ENCODE data around the gene ATP6V1B1. TPM values are rescaled to one million over a fixed set of nuclear protein-coding genes. Genes with fewer than 3 reads are reported as not detected.

Gene ATP6V1B1
- total RNA-seq, 4 donors from 2014 or later: 1.2 to 2.5 TPM; not detected in 2

DNA sequence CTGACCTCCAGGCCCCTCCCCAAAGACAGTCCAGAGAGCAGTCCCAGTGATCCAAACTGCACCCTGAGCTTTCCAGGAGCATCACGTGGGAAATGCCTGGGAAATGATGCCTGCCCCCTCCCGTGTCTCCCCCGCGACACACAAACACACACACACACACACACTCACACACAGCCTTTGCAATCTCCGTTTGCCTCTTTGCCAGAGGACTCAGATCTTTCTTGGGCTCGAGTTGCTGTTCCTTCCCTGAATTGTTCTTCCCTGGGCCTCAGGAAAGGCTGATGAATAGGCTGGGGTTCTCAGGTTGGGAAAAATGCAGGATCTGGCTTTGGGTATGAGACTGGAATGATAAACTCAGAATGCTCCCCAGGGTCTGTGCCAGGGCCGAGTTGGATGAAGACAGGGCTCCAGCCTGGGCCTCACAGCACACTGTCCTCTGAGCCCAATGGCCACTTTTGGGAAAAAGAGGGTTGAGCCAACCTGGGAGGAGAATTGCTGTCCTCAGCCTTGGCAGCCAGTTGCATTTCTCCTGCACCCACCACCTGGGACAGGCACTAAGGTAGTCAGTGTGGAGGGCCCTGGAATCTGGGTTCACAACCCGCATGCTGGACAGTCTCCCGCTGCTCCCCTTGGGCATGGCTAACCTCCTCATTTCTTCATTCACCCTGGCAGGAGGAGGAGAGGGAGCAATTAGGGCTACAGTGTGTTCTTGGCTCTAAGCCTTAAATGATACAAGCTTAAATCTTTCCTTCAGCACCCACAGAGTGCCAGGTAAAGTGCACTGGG, 43.9 kb upstream of the ATP6V1B1 start:
- Histone ChIP-seq H3K9me3 (no peaks in the 10 kb centered on the region), H3K4me1 (peaks cover 0 to 31% (median 5%) of the 10 kb centered on the region in 4 donors), H3K4me3 (no peak overlapping the region), H3K27ac (no peak overlapping the region), H3K36me3 (no peaks in the 10 kb centered on the region), H3K27me3 (peaks cover 0 to 90% of the 10 kb centered on the region in 2 donors)
- DNase-seq (ENCODE audit: low spot score in 2 of 2): no peak
- TF ChIP-seq, protein P1, sequence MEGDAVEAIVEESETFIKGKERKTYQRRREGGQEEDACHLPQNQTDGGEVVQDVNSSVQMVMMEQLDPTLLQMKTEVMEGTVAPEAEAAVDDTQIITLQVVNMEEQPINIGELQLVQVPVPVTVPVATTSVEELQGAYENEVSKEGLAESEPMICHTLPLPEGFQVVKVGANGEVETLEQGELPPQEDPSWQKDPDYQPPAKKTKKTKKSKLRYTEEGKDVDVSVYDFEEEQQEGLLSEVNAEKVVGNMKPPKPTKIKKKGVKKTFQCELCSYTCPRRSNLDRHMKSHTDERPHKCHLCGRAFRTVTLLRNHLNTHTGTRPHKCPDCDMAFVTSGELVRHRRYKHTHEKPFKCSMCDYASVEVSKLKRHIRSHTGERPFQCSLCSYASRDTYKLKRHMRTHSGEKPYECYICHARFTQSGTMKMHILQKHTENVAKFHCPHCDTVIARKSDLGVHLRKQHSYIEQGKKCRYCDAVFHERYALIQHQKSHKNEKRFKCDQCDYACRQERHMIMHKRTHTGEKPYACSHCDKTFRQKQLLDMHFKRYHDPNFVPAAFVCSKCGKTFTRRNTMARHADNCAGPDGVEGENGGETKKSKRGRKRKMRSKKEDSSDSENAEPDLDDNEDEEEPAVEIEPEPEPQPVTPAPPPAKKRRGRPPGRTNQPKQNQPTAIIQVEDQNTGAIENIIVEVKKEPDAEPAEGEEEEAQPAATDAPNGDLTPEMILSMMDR (IDR thresholded peaks at IDR 0.05): no peak
- TF ChIP-seq EP300 (IDR thresholded peaks at IDR 0.05): no peak
- TF ChIP-seq POLR2A (IDR thresholded peaks at IDR 0.05): no peak
- 34 to 57% methylated on average over 9 of the region's 9 CpGs for WGBS, 2 donors

GRCh38 chr2:70892750-70893149, 43.0 kb upstream of the ATP6V1B1 start:
- TF ChIP-seq POLR2A (IDR thresholded peaks at IDR 0.05) (no peak), EP300 (IDR thresholded peaks at IDR 0.05) (no peak)
- TF ChIP-seq, protein P1 (IDR thresholded peaks at IDR 0.05): no peak
- WGBS, 2 donors: 65 to 68% methylated on average over 5 of the region's 5 CpGs
- H3K27me3 ChIP-seq: peaks cover 0 to 90% of the 10 kb centered on the region in 2 donors

DNA sequence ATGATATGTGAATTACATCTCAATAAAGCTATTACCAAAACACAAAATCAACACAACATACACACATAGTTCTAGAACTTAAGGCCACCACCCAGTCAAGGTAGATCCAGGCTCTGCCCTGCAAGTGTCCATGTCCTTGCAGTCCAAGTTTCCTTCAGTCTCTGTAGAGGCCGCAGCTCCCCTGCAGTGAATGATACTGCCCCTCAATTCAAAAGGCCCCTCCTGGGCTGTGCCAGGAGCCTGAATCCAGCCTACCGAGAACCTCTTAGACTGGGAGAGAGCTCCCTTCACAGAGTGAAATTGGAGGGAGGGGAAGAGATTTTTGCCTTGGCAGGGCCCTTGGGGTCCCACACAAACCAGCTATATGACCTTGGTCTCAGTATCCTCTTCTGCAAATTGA, 42.5 kb upstream of the ATP6V1B1 start:
- Histone ChIP-seq H3K27ac (no peak overlapping the region), H3K36me3 (no peaks in the 10 kb centered on the region), H3K4me1 (peaks cover 0 to 27% (median 0%) of the 10 kb centered on the region in 4 donors), H3K4me3 (no peak overlapping the region), H3K27me3 (peaks cover 0 to 90% of the 10 kb centered on the region in 2 donors), H3K9me3 (no peaks in the 10 kb centered on the region)
- 34 to 45% methylated on average over 2 of the region's 2 CpGs for WGBS, 2 donors
- TF ChIP-seq EP300 (IDR thresholded peaks at IDR 0.05): no peak
- no peak for TF ChIP-seq POLR2A (IDR thresholded peaks at IDR 0.05)
- TF ChIP-seq, protein P1 (IDR thresholded peaks at IDR 0.05): no peak
- DNase-seq (ENCODE audit: low spot score in 2 of 2): no peak

More at GRCh38 chr2:70892750-70893149, 43.0 kb upstream of the ATP6V1B1 start:
- no peak overlapping the region for H3K4me3 ChIP-seq
- H3K4me1 ChIP-seq: peaks cover 0 to 28% (median 2%) of the 10 kb centered on the region in 4 donors
- H3K36me3 ChIP-seq: no peaks in the 10 kb centered on the region
- no peak for DNase-seq (ENCODE audit: low spot score in 2 of 2)
- no peaks in the 10 kb centered on the region for H3K9me3 ChIP-seq
- H3K27ac ChIP-seq: no peak overlapping the region

GRCh38 chr2:70894765-70895164, 40.9 kb upstream of the ATP6V1B1 start:
- DNase-seq (ENCODE audit: low spot score in 2 of 2): no peak
- Histone ChIP-seq H3K36me3 (no peaks in the 10 kb centered on the region), H3K9me3 (no peaks in the 10 kb centered on the region), H3K4me3 (no peak overlapping the region), H3K4me1 (peaks cover 0 to 21% (median 2%) of the 10 kb centered on the region in 4 donors), H3K27me3 (peaks cover 0 to 90% of the 10 kb centered on the region in 2 donors), H3K27ac (no peak overlapping the region)
- no peak for TF ChIP-seq EP300 (IDR thresholded peaks at IDR 0.05)
- no peak for TF ChIP-seq POLR2A (IDR thresholded peaks at IDR 0.05)
- TF ChIP-seq, protein P1 (IDR thresholded peaks at IDR 0.05): no peak
- 81 to 90% methylated on average over 3 to 4 of the region's 4 CpGs for WGBS, 2 donors

- no peak overlapping the region for H3K27ac ChIP-seq
- 51 to 76% methylated on average over 3 of the region's 3 CpGs for WGBS, 2 donors
- peaks cover 0 to 90% of the 10 kb centered on the region in 2 donors for H3K27me3 ChIP-seq
- no peak overlapping the region for H3K4me3 ChIP-seq
- H3K4me1 ChIP-seq: peaks cover 0 to 26% (median 4%) of the 10 kb centered on the region in 4 donors
- DNase-seq (ENCODE audit: low spot score in 2 of 2): no peak
- TF ChIP-seq, protein P1 (IDR thresholded peaks at IDR 0.05): no peak
- TF ChIP-seq EP300 (IDR thresholded peaks at IDR 0.05) (no peak), POLR2A (IDR thresholded peaks at IDR 0.05) (no peak)
- no peaks in the 10 kb centered on the region for H3K36me3 ChIP-seq
- no peaks in the 10 kb centered on the region for H3K9me3 ChIP-seq
Observed at GRCh38 chr2:70895249-70895648, 40.5 kb upstream of the ATP6V1B1 start.

Data from tibial nerve (tissue), 4 donors.